ENCODE measurements around the gene PFDN4. TPM values are rescaled to one million over a fixed set of nuclear protein-coding genes. Genes with fewer than 3 reads are reported as not detected.

The PFDN4 gene
- total and polyA plus RNA-seq, 2 of the 13 experiments (the other 11 are each of a cell fraction or from before 2014, with no cell fraction given) = 59.8 to 227 TPM

DNA sequence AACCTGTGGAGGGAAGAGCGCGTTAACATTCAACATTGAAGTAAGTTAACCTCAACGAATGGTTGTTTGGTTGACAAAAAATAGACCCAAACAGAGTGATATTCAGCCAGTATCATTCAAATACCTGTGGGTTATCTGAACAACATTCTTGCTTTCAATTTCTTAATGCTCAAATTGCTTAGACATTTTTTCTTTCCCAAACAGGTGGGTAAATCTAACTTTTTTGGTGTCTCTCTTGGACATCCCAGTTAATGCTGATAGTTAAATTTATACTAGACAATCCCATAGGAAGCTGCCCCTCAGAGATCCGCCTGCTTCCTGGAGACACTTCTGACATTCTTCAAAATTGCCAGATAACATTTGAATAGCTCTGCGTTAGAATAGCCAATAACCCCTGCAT, 14.1 kb upstream of the PFDN4 start (continued):
- no peak for TF ChIP-seq ZNF616 (CRISPR knock-in tag; IDR thresholded peaks at IDR 0.05; ENCODE audit: low read depth)
- TF ChIP-seq ZNF552 (CRISPR knock-in tag; IDR thresholded peaks at IDR 0.05; ENCODE audit: borderline replicate concordance) = no peak
- no peak for TF ChIP-seq MZF1 (CRISPR knock-in tag; IDR thresholded peaks at IDR 0.05; ENCODE audit: borderline replicate concordance)
- TF ChIP-seq SOX6 (IDR thresholded peaks at IDR 0.05) = no peak
- no peak for TF ChIP-seq SOX6 (CRISPR knock-in tag; IDR thresholded peaks at IDR 0.05)

GRCh38 chr20:54194724-54195438, 13.0 kb upstream of the PFDN4 start:
- intact Hi-C loops (cut with micrococcal nuclease; ENCODE audit: unreplicated experiment) = loop anchor here (1.0 to 2.0 kb wide), 5 partner anchors 18 to 92 kb away; no protein-coding TSS in a partner anchor
- H3K4me1 ChIP-seq (ENCODE audit: insufficient read depth, low read length) = peaks cover 54% of the 10 kb centered on the region
- no peaks in the 10 kb centered on the region for H3K79me2 ChIP-seq (ENCODE audit: insufficient read depth, low read length)
- WGBS (ENCODE audit: low lambda C conversion rate) = 5% methylated on average over 11 of the region's 11 CpGs
- no peaks in the 10 kb centered on the region for H4K20me1 ChIP-seq (ENCODE audit: insufficient read depth, low read length)
- ChIA-PET CTCF (ENCODE audit: low intra/inter-chr PET ratio, low total read pairs) (interaction anchor here (0.8 to 8.3 kb wide), 8 partner anchors 17 to 99 kb away, joined by 3 to 358 read pairs (median 4); no protein-coding TSS in a partner anchor), POLR2A (interaction anchor here (0.8 to 3.6 kb wide), 22 partner anchors 10 to 1114 kb away, joined by 3 to 149 read pairs (median 8); partner anchors contain the start of genes BCAS1, CYP24A1 and PFDN4)
- H3K27ac ChIP-seq (ENCODE audit: extremely low read length, insufficient read depth, low read length) = peak overlapping the region; percentile 68
- H3K9me3 ChIP-seq (ENCODE audit: low read length) = no peaks in the 10 kb centered on the region
- in situ Hi-C loops (cut with HindIII; ENCODE audit: extremely low pct_ligation_motif_present, low pct_unique_long_range_greater_than_20kb) = loop anchor here (5.0 to 10.0 kb wide), 3 partner anchors 60 to 253 kb away; no protein-coding TSS in a partner anchor
- H3K9ac ChIP-seq (ENCODE audit: insufficient read depth, low read depth, low read length) = peak overlapping the region; percentile 52
- H3K36me3 ChIP-seq (replicated peaks in 1 of 2; ENCODE audit: control insufficient read depth in 1 of 2, insufficient read depth in 2 of 2, low read length in 2 of 2) = no peaks in the 10 kb centered on the region
- no peak overlapping the region for H2AFZ ChIP-seq (ENCODE audit: low read length)
- peak; percentile 98 for FAIRE-seq
- ATAC-seq = peak; percentile 96
- peak overlapping the region in 1 of 3 experiments; percentile 30; a peak in 1 of 6 replicates for H3K4me3 ChIP-seq (replicated peaks in 1 of 3; ENCODE audit: insufficient read depth in 1 of 3, low read depth in 2 of 3, low read length in 3 of 3)
- no peaks in the 10 kb centered on the region for H3K27me3 ChIP-seq (ENCODE audit: control insufficient read depth in 1 of 2, insufficient read depth in 2 of 2, low read length in 2 of 2)
- BruUV-seq (replicated peaks) = no TSS peak
- DNase-seq (ENCODE audit: low spot score) = peak; percentile 100
- peak overlapping the region; percentile 64 for H3K4me2 ChIP-seq (ENCODE audit: low read depth, low read length)
- peak; percentile 90 for TF ChIP-seq KDM6A (CRISPR knock-in tag; IDR thresholded peaks at IDR 0.05; ENCODE audit: low read depth)
- no peak for TF ChIP-seq CBX2 (IDR thresholded peaks at IDR 0.05; ENCODE audit: low read depth, low read length)
- TF ChIP-seq CBX2 (CRISPR knock-in tag; IDR thresholded peaks at IDR 0.05; ENCODE audit: low read depth) = no peak
- TF ChIP-seq KDM5B (CRISPR knock-in tag; IDR thresholded peaks at IDR 0.05; ENCODE audit: borderline replicate concordance) = 0 out of 2 replicates have a peak, but pooled peaks have one; percentile 21
- no peak; the same call in 1 of the 2 replicates for TF ChIP-seq AHR (CRISPR knock-in tag; IDR thresholded peaks at IDR 0.05)
- TF ChIP-seq ZNF136 (CRISPR knock-in tag; IDR thresholded peaks at IDR 0.05; ENCODE audit: low read depth) = peak; percentile 93
- TF ChIP-seq NKX3-1 (CRISPR knock-in tag; IDR thresholded peaks at IDR 0.05) = peak; percentile 54; the same call in 1 of the 2 replicates
- TF ChIP-seq DMAP1 (CRISPR knock-in tag; IDR thresholded peaks at IDR 0.05) = peak; percentile 59
- TF ChIP-seq RCOR2 (CRISPR knock-in tag; IDR thresholded peaks at IDR 0.05) = peak; percentile 98
- TF ChIP-seq NFKBIZ (CRISPR knock-in tag; IDR thresholded peaks at IDR 0.05) = peak; percentile 99
- TF ChIP-seq POGZ (CRISPR knock-in tag; IDR thresholded peaks at IDR 0.05) = peak; percentile 97
- no peak for TF ChIP-seq ZNF251 (CRISPR knock-in tag; IDR thresholded peaks at IDR 0.05)
- TF ChIP-seq NFE2L1 (CRISPR knock-in tag; IDR thresholded peaks at IDR 0.05; ENCODE audit: borderline replicate concordance) = 0 out of 2 replicates have a peak, but pooled peaks have one; percentile 43
- peak; percentile 94 for TF ChIP-seq KAT7 (CRISPR knock-in tag; IDR thresholded peaks at IDR 0.05; ENCODE audit: borderline replicate concordance)
- TF ChIP-seq ZNF382 (CRISPR knock-in tag; IDR thresholded peaks at IDR 0.05; ENCODE audit: borderline replicate concordance) = no peak; the same call in 1 of the 2 replicates
- peak; percentile 95 for TF ChIP-seq KDM3A (CRISPR knock-in tag; IDR thresholded peaks at IDR 0.05; ENCODE audit: low read depth)
- no peak; the same call in 1 of the 2 replicates for TF ChIP-seq SIN3B (IDR thresholded peaks at IDR 0.05; ENCODE audit: low read length)
- TF ChIP-seq NCOA2 (CRISPR knock-in tag; IDR thresholded peaks at IDR 0.05) = peak; percentile 100
- TF ChIP-seq XBP1 (CRISPR knock-in tag; IDR thresholded peaks at IDR 0.05) = no peak
- no peak for TF ChIP-seq HMGA1 (CRISPR knock-in tag; conservative IDR thresholded peaks at IDR 0.05)
- TF ChIP-seq, protein P1, sequence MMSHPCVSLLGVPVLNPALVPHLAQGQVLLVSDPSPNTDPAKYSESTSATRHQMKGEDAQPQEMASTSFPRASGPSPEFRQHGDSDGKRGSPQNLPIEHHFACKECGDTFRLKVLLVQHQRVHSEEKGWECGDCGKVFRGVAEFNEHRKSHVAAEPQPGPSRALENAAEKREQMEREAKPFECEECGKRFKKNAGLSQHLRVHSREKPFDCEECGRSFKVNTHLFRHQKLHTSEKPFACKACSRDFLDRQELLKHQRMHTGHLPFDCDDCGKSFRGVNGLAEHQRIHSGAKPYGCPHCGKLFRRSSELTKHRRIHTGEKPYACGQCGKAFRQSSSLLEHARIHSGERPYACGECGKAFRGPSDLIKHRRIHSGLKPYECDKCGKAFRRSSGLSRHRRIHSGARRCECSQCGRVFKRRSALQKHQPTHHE (CRISPR knock-in tag; IDR thresholded peaks at IDR 0.05; ENCODE audit: borderline replicate concordance) = peak; percentile 35; the same call in 1 of the 2 replicates
